HG03039 (cell line): Measurements from ENCODE around the gene HCLS1.
"Not testable (repeated sequence)": the region's sequence is repeated elsewhere in the genome, so short reads cannot be mapped to it uniquely, and the experiment has no call there.

Source experiments
- ATAC-seq: cut with Tn5 transposase; IDR thresholded peaks from one replicate; pipeline ENCODE4 v1.9.1; 2021; ENCODE audit warnings: mild to moderate bottlenecking, moderate library complexity; ENCODE audit not compliant: unreplicated experiment

HCLS1 gene, protein sequence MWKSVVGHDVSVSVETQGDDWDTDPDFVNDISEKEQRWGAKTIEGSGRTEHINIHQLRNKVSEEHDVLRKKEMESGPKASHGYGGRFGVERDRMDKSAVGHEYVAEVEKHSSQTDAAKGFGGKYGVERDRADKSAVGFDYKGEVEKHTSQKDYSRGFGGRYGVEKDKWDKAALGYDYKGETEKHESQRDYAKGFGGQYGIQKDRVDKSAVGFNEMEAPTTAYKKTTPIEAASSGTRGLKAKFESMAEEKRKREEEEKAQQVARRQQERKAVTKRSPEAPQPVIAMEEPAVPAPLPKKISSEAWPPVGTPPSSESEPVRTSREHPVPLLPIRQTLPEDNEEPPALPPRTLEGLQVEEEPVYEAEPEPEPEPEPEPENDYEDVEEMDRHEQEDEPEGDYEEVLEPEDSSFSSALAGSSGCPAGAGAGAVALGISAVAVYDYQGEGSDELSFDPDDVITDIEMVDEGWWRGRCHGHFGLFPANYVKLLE

DNA sequence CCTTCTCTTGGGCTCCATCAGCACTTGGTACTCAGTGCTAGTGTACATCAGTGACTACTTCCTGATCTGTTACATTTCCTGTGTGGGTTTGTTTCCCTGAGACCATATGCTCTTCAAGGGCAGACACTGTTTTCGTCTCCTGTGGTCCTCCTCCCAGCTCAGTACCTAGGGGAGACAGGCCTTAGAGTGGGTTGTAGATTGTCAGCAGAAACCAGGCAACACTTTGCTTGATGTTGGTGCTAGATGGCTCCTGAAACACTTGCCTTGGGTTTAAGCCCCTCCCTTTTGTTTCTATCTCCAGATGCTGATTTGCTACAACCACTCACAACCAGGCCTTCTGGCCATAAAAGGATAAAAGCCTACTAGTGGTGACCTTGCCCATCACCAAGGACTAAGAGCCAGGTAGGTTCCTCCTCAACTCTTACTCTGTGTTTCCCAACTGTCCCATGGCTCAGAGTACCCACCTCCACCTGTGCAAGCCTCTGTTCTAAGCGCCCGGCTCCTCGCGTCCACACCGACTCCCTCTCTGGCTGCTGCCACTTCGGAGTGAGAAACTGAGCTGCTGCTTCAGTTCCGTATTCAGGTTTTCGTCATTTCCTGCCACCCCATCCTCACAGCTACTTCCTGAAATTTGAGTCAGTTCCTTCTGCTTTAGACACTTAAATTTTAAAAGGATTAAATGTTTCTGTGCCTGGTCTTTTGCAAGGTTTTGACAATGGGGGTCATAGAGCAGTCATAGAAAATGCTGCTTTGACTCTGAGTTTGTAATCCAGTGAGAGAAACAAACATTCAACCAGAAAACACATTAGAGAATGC lies at the start of gene HCLS1:
TSS of gene HCLS1 (minus strand) at position 548 of the 816 bp plus-strand sequence. CDS start 2,556 bp downstream, outside the sequence.
- peak; percentile 83 for ATAC-seq

DNA sequence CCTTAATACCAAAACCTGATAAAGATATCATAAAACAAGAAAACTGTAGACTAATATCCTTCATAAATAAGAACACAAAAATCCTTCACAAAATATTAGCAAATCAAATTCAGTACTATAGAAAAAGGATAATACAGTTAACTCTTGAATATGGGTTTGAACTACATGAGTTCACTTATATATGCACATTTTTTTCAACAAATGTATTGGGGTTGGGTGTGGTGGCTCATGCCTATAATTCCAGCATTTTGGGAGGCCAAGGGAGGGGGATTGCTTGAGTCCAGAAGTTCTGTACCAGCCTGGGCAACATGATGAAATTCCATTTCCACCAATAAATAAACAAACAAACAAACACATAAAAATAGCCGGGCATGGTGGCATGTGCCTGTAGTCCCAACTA lies 49.6 kb upstream of the HCLS1 start:
- ATAC-seq = no peak

DNA sequence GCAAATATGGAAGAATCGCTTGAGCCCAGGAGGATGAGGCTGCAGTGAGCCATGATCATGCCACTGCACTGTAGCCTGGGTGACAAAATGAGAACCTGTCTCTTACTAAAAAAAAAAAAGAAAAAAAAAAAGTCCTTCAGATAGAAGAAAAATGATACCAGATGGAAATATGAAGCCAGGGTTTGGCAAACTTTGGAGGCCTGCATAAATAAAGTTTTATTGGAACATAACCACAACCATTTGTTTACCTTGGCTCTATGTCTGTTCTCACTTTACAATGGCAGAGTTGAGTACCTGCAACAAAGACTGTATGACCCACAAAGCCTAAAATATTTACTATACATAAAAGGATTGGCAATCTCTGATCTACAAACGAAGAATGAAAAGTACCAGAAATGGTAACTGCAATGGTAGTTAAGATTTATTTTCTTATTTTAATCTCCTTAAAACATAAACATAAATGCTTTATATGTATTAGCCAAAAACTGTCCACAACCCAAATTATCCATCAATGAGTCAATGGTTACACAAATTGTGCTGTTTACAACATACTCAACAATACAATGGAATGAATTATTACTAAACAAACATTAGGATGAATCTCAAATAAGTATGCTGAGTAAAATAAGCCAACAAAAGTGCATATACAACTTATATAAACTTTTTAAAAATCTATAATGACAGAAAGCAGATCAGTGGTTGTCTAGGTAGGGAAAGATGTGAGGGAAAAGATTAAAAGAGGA lies 47.0 kb upstream of the HCLS1 start:
- ATAC-seq = no peak

DNA sequence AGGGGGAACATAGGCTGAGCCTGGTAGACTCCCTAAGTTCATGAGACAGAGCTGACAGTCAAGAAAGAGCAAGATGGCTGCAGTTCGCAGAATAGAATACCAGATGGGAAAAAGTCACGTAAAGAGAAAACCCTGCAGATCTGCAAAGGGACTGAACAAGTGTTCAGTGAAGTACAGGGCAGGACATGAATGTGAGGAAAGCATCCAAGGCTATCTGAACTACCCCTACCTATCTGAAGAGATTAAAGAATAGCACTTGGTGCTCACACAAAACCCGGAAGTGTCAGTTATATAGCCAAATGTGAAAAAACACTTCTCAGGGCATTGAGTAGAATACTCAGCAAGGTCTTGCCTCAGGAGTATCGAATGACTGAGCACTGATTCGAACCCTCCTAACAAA lies 44.8 kb upstream of the HCLS1 start:
- no peak for ATAC-seq

DNA sequence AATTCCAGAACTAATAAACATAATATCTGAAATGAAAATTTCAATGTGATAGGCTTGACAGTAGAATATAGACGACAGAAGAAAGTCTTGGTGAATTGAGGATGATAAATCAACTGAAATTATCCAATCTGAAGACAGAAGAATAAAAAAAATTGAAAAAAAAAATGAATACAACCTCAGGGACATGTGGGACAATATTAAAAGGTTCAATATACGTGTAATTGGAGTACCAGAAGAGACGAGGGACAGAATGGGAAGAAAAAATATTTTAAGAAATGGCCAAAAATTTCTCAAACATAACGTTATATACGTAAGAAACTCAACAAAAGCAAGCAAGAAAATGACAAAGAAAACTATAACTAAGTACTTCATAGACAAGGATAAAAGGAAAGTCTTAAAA lies 43.3 kb upstream of the HCLS1 start:
- ATAC-seq = no peak

DNA sequence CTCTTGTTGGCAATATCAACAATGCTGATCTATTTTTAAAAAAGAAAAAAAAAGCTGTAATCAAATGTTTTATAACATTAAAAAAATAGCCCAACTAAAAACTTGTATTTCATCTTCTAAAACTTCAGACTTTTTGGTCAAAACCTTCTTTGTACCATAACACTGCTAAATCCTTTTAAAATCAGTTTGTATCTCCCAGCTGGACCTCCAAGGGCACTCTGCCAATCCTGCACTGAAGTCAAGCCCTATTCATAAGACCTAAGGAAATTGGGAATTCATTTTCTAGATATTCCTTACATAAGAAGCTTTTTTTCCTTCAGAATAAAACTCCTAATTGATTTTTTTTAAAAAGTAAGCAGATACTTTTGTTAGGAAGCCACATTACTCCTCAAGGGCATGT lies 38.2 kb upstream of the HCLS1 start:
- no peak for ATAC-seq

DNA sequence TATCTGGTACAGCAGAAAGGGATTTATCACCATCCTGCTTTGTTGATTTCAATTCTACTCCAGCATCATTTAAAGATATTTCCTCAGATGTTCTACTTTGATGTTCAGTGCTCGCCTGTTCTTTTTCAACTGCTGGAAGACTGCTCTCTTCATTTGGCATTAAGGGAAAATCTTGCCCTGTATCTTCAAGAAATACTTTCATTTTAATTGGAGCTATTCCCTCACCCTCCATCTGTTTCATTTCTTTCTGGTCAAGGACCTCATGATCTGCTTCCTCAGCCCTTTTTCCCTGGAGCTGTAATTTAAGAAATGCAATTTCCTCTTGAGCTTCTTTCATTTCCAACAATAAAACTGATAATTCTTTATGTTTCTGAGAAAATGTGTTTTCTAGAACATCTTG lies 37.8 kb upstream of the HCLS1 start:
- ATAC-seq = no peak

DNA sequence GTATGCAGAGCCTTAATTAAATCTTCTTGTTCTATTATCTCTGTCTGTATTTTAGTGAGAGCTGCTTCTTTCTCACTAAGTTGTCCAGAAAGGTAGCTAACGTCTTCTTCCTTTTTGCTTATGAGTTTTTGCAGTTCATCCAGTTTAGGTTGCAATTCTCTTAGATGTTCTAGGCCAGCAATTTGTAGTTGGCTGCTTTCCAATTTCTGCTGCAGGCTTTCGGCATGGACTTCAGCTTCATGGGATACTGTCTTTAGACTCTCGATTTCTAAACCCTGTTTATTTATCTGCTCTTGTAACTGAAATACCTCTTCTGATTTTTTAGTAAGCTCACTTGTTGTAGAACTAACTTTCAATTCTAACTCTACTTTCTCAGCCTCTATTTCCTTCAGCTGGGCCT lies 35.5 kb upstream of the HCLS1 start:
- no peak for ATAC-seq

DNA sequence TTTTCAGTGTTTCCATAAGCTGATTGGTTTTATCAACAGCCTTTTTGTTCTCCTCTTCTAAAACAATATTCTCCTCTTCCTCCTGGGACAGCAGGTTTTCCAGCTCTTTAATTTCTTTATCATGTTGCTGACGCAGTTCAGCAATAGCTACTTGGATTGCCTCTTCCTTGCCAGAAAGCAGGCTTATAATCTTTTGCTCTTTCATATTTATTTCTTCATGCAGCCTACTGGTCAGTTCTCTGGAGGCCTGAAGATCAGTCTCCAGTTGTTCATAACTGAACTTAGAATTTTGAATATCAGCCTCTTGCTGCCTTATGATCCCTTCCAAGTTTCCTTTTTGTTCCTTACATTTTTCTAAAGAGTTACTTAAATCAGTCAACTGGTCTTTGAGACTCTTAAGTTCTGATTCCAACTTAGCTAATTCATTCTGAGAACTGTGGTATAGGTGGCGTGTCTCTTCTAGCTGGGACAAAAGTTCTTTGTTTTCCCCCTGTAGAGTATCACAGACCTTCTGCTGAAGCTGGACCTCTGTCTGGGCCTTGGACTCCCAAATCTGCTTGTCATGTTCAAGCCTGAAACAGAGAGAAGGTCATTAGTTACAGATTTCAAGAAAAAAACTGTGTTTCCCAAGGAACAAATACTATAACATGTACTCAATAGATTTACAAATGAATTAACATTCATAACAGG lies 31.5 kb upstream of the HCLS1 start:
- ATAC-seq = no peak

DNA sequence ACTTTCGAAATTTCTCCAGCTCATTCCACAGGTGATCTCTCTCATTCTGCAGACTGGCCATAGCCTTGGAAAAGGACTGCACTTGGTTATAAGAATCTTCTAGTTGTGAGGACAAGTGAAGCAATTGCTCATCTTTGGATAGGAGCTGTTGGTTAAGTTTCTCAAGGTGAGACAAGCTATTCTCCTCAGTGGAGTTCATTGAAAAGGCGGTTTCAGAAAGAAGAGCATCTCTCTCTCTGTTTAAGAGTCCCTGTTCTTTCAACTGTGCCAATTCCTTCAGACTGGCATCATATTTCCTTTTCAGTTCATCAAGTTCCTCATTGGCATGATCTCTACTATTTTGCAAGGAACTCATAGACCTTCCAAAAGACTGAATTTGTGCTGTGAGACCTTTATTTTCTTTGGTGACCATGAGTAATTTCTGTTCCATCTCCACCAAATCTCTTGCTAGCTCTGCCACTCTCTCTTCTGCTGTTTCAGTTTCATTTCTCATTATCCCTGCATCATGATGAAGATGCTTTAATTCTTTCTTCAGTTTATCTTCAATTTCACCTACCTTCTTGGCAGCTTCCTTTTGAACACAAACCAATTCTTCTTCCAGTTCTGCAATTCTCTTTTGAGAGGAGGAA lies 30.2 kb upstream of the HCLS1 start:
- peak; percentile 54 for ATAC-seq

DNA sequence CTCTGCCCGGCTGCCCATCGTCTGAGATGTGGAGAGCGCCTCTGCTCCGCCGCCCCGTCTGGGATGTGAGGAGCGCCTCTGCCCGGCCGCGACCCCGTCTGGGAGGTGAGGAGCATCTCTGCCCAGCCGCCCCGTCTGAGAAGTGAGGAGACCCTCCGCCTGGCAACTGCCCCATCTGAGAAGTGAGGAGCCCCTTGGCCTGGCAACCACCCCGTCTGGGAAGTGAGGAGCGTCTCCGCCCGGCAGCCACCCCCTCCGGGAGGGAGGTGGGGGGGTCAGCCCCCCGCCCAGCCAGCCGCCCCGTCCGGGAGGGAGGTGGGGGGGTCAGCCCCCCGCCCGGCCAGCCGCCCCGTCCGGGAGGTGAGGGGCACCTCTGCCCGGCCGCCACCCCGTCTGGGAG lies 28.0 kb upstream of the HCLS1 start:
- not testable (repeated sequence) for ATAC-seq

DNA sequence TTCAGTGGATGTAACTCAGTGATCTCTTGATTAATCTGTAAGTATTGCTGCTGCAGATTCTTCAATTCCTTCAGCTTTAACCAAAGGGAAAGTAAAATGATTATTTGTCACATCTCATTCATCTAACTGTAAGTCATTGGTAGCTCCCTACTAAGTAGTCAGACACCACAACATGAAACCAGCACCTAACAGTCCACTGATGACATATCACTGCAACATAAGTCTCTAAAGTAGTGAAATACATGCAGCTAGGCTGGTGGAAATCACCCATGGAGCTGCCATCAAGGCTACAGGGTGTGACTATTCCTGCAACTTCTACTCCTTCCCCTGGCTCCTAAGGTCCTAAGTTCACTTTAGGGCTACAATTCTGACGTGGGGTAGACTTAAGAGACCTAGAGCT lies 21.1 kb upstream of the HCLS1 start:
- no peak for ATAC-seq

DNA sequence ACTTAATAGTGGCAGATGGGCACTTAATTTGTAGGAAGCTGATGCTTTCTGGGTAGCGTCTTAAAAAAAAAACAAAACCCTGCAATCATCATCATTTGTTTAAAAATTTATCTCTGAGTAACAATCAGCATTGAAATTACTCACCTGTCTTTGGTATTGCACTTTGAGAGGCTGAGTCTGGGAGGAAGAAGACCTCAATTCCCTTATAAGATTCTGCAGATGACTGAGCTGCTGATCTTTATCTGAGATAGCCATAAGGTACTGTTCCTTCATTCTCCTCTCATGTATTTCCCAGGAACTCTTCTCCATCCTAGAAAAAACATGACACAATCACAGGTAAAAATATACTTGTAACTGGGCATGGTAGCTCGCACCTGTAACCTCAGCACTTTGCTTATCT lies 16.4 kb upstream of the HCLS1 start:
- ATAC-seq = no peak

DNA sequence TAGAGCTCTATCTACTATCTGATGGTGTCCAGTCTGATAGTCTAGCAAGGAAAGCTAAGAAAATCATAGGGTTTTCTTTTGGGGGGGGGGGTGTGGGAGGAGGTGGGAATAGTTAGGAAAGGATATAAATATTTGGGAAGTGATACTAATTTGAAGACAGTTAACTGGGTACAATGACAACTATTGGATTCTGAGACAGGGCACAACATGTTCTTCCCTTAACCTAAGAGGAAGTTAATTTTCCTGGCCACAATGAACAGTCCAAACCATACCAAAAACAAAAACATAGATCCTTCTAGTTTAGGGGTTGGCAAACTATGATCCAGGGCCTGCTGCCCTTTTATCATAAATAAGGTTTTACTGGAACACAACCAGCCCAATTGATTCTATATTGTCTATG lies 10.0 kb upstream of the HCLS1 start:
- no peak for ATAC-seq

DNA sequence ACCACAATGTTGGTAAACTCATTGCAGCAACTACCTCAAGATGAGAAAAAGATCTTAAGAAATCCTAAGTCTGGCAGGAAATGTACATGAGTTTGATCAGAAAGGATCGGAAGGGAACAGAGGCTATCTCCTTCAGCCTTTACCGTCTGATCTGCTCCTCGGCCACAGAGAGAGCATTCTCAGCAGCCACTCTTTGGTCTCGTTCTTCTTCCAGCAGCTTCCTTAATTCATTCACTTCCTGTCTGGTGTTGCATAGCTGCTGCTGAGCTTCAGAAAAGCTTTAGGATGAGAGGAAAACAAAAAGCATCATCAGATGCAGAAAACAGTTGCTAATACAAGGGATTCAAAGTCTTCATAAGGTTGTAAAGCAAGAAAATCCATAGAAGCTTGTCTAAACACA lies 6.6 kb upstream of the HCLS1 start:
- ATAC-seq = no peak

DNA sequence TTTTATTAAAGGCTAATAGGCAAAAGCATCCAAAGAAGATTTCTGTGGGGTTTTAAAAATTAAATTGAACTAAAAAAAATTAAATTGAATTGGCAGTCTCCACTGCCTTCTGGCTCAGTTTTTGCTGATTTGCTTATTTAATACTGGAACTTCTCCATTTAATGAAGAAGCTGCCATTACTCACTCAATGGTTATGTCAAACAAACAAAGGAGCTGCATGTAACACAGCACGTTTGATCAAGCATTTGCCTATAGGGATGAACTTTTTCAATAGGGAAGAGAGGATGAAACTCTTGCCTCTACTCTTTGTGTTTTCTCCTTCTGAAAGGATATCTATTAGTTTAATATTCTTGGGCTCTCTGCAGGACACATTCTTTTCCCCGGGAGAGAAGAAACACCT lies 4.8 kb upstream of the HCLS1 start:
- ATAC-seq = no peak

DNA sequence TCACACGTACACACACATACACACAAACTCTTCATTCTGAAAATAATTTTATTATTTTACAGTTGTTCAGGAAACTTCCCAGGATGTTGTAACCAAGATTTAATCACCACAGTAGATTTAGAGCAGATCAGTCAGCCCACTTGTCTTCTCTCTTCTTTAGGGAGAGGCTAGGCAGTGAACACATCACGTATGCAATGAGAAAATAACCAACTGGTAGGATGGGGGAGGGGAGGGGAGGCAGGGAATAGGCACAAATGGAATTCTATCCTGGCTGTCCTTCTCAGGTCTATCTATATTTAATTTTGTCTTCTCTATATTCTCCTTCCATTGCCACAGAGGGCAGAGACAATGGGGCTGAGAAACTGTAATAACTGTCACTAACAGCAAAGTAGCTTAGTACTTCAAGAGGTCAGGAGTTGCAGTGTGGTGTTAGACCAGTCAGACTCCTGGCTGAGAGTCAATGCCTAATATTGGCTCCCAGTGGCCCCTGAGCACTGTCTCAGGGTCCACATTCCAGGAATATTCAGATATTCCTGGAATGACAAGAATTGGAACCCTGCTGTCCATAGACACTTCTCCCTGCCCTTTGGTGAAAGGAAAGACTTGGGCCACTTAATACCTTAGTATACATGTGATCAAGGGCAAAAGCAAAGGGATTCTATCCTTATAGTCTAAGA lies 2.6 kb upstream of the HCLS1 start:
- ATAC-seq = no peak

DNA sequence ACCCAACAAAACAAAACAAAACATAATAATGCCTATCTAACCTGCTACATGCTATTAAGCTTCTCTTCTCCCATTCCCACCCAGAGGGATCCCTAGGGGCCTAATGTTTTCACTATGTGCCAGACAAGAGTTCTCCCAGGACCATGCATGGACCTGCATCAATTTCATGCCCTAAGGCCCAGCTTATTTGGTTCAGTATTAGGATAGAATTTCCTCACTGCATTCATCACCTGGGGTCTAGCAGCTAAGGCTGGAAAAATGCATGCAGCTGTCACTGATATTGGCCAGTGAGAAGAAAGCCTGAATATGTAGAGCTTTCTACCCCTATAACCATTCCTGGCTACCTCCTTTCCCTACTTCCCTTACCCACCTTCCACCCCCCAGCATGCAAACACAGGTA lies 2.0 kb upstream of the HCLS1 start:
- no peak for ATAC-seq

DNA sequence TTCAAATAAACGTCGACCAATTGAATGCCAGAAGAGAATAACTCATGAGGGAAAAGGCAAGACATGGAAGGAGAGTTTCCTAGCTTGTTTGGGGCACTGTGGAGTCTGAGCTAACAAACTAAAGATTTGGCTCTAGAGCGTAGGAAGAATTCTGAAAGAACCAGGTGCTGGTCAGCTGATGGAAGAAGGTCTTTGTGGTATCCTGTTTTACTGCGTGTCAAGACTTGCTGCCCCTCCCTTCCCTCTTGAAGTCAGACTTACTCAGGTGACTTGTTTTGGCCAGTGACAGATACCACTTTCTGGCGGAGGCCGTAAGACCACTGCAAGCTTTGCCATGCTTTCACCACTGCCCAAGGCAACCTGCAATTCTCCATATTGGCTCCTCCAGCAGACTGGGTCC lies 673 bp upstream of the HCLS1 start:
- no peak for ATAC-seq

DNA sequence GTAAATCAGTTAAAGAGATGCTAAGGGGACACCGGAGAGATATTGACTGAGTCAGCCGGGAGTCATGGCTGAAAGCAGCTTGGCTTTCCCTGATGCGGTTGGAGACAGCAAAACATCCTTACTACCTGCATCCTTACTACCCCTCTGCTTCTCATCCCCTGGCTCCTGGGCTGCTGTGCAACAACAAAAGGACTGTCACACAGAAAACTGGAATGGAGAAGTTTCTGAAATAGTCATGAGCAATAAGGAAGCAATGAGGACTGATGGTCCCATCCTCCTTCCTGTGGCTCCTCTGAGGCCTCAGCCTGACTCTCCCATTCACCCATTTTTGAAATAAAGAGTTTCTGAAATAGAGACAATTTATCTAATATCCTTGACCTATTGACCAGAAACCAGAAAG lies 1.1 kb downstream of the HCLS1 start:
- no peak for ATAC-seq
